Lower lobe of right lung (tissue), 2 donors: ENCODE measurements around the gene NAIF1. TPM values are rescaled to one million over a fixed set of nuclear protein-coding genes. Genes with fewer than 3 reads are reported as not detected.

Experiments
- ATAC-seq, 2 donors: fragments of 200-7000 bp; cut with Tn5 transposase; one replicate each; pipeline ENCODE4 v1.9.1; 2020 to 2022; ENCODE audit warnings: mild to moderate bottlenecking in 2 of 2, moderate library complexity in 2 of 2
- DNase-seq: peaks from one replicate; pipeline ENCODE4 v3.0.0-alpha.2; 2020
- H3K27ac ChIP-seq: fragments of 200-600 bp; one replicate; pipeline ENCODE4 v1.8.0; 2022
- H3K27me3 ChIP-seq: fragments of 200-600 bp; one replicate; pipeline ENCODE4 v1.8.0; 2022; ENCODE audit warnings: low read depth
- H3K36me3 ChIP-seq: fragments of 200-600 bp; one replicate; pipeline ENCODE4 v1.8.0; 2022; ENCODE audit warnings: mild to moderate bottlenecking
- H3K4me1 ChIP-seq: fragments of 200-600 bp; one replicate; pipeline ENCODE4 v1.8.0; 2022
- H3K4me3 ChIP-seq: fragments of 200-600 bp; one replicate; pipeline ENCODE4 v1.8.0; 2022; ENCODE audit warnings: mild to moderate bottlenecking
- H3K9me3 ChIP-seq: fragments of 200-600 bp; one replicate; pipeline ENCODE4 v1.8.0; 2022
- CTCF ChIP-seq: fragments of 200-600 bp; IDR thresholded peaks from one replicate; pipeline ENCODE4 v1.8.0; 2022; ENCODE audit warnings: antibody characterized with exemption, mild to moderate bottlenecking
- intact Hi-C: fragments of 100-400 bp; cut with DNase I; formaldehyde crosslinking; loops from one replicate; pipeline ENCODE4 v1.11.0; 2022
- total RNA-seq: library from RNA; stranded (reverse); fragmentation: NEBNext Ultra II Directional; extraction: Animal tissue kit (Norgen Biotek cat#: 25700); gene quantifications from one replicate; pipeline ENCODE4 v1.2.1, GENCODE V29; 2021
- donor health status: DM: no; HTN: yes; CAD: no; lungs with severe emphysema.

The NAIF1 gene
- total RNA-seq, 1 donor from 2014 or later: 11.3 TPM

GRCh38 chr9:128022886-128023285 lies 44.2 kb downstream of the NAIF1 start:
- no peak for TF ChIP-seq CTCF
- Histone ChIP-seq H3K9me3 (no peaks in the 10 kb centered on the region), H3K4me3 (no peak overlapping the region), H3K27ac (no peak overlapping the region), H3K36me3 (no peaks in the 10 kb centered on the region), H3K4me1 (no peaks in the 10 kb centered on the region), H3K27me3 (no peaks in the 10 kb centered on the region)
- DNase-seq (no peak), ATAC-seq (no peak)
- intact Hi-C loops: no loop called here

DNA sequence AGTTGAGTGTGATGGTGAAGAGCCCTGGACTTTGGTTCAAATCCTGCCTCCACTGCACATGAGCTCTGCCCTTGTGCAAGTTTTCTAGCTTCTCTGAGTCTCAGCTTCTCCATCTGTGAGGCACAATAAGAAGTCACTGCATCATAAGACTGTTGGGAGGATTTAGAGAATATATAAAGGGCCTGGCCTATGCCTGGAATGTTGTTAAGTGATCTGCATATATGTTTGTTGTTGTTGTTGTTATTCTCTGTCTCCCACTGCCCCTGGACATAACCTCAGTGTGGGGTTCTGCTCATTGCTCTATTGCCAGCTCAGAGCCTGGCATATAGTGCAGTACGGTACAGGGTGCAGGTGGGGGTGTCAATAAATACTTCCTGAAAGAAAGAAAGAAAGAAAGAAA lies 46.0 kb downstream of the NAIF1 start:
- no peaks in the 10 kb centered on the region for H3K9me3 ChIP-seq
- intact Hi-C loops: no loop called here
- TF ChIP-seq CTCF: no peak
- no peaks in the 10 kb centered on the region for H3K36me3 ChIP-seq
- ATAC-seq (no peak), DNase-seq (no peak)
- H3K4me1 ChIP-seq: no peaks in the 10 kb centered on the region
- no peak overlapping the region for H3K4me3 ChIP-seq
- H3K27ac ChIP-seq: no peak overlapping the region
- no peaks in the 10 kb centered on the region for H3K27me3 ChIP-seq

DNA sequence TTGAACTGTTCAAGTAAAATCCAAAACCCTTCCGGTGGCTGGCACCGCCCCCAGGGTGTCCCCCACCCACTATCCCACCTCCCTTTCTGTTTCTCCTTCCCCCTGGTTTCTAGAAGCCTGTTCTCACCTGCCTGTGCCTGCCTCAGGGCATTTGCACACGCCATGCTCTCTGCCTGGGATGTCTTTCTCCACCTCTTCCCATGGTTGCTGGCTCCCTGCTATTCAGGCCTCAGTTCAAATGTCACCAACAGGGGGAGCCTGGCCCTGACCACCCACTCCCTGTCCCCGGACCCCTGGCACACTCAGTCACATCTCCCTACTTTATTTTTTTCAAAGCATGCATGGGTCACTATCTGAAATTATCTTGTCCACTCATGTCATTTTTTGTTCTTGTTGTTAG lies 46.4 kb downstream of the NAIF1 start:
- no peak overlapping the region for H3K27ac ChIP-seq
- no peak overlapping the region for H3K4me3 ChIP-seq
- ATAC-seq (no peak), DNase-seq (no peak)
- intact Hi-C loops: no loop called here
- H3K36me3 ChIP-seq: no peaks in the 10 kb centered on the region
- no peaks in the 10 kb centered on the region for H3K9me3 ChIP-seq
- H3K27me3 ChIP-seq: no peaks in the 10 kb centered on the region
- TF ChIP-seq CTCF: peak; percentile 14
- no peaks in the 10 kb centered on the region for H3K4me1 ChIP-seq

DNA sequence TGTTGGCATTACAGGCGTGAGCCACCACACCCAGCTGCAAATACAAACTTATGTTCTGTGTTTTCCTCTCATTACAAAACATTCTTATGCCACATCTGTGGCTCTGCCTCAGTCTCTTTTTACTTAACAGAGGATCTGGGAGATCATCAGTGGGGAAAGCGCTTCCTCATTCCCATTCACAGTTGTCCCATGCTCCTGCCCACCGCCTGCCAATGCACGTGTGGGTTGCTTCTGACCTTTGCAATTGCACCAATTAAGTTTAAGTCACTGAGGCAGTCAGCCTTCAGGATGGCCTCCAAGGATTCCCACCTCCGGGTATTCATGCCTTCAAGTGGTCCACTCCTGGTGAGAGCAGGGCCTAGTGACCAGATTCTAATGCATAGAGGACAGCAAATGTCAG lies 51.4 kb downstream of the NAIF1 start:
- ATAC-seq: no peak
- no peaks in the 10 kb centered on the region for H3K27me3 ChIP-seq
- H3K36me3 ChIP-seq: no peaks in the 10 kb centered on the region
- intact Hi-C loops: no loop called here
- no peak overlapping the region for H3K27ac ChIP-seq
- no peak for DNase-seq
- H3K4me1 ChIP-seq: peaks cover 6% of the 10 kb centered on the region
- no peak for TF ChIP-seq CTCF
- no peaks in the 10 kb centered on the region for H3K9me3 ChIP-seq
- no peak overlapping the region for H3K4me3 ChIP-seq

Other genes starting within 250 kb of the NAIF1 start
- 323 TPM for gene ENG, start 212.7 kb downstream of the NAIF1 start, total RNA-seq
- 185 TPM for gene AK1, start 189.6 kb downstream of the NAIF1 start, total RNA-seq
- gene ST6GALNAC6, start 167.7 kb downstream of the NAIF1 start, total RNA-seq: 82.0 TPM
- 45.6 TPM for gene ST6GALNAC4, start 150.3 kb downstream of the NAIF1 start, total RNA-seq
- 11.5 TPM for gene PIP5KL1, start 136.5 kb downstream of the NAIF1 start, total RNA-seq
- gene DPM2, start 129.5 kb downstream of the NAIF1 start, total RNA-seq: 33.7 TPM
- gene EEIG1, start 86.3 kb downstream of the NAIF1 start, total RNA-seq: 36.0 TPM
- 27.3 TPM for gene SLC25A25, start 912 bp upstream of the NAIF1 start, total RNA-seq
- 30.6 TPM for gene PTGES2, start 60.4 kb upstream of the NAIF1 start, total RNA-seq
- 83.4 TPM for gene LCN2, start 82.1 kb upstream of the NAIF1 start, total RNA-seq
- gene BBLN, start 92.9 kb upstream of the NAIF1 start, total RNA-seq: 47.9 TPM
- 98.5 TPM for gene CIZ1, start 124.3 kb upstream of the NAIF1 start, total RNA-seq
- 8.8 TPM for gene DNM1, start 136.1 kb upstream of the NAIF1 start, total RNA-seq
- 82.7 TPM for gene GOLGA2, start 208.7 kb upstream of the NAIF1 start, total RNA-seq
- gene SWI5, start 209.0 kb upstream of the NAIF1 start, total RNA-seq: 19.1 TPM